IPS-20b (cell line): ENCODE measurements around the gene ATF7.
"Not testable (repeated sequence)": the region's sequence is repeated elsewhere in the genome, so short reads cannot be mapped to it uniquely, and the experiment has no call there.

Experiments used
- H3K27ac ChIP-seq: one replicate; pipeline ENCODE4 v1.5.1; 2013; ENCODE audit warnings: low read length
- H3K27me3 ChIP-seq: 2 replicates; pipeline ENCODE4 v1.6.1; 2013; ENCODE audit warnings: mild to moderate bottlenecking, low read length, inconsistent platforms; ENCODE audit not compliant: insufficient read depth
- H3K36me3 ChIP-seq: 2 replicates; pipeline ENCODE4 v1.6.1; 2013; ENCODE audit warnings: low read depth, mild to moderate bottlenecking, inconsistent platforms, low read length, moderate library complexity; ENCODE audit not compliant: insufficient read depth
- H3K4me1 ChIP-seq: 2 replicates; pipeline ENCODE4 v1.6.1; 2013; ENCODE audit warnings: mild to moderate bottlenecking, control low read depth, inconsistent platforms, low read length, moderate library complexity; ENCODE audit not compliant: insufficient read depth
- H3K4me3 ChIP-seq: 2 replicates; pipeline ENCODE4 v1.5.1; 2013; ENCODE audit warnings: mild to moderate bottlenecking, low read length, inconsistent platforms
- H3K9ac ChIP-seq: 2 replicates; pipeline ENCODE4 v1.6.1; 2013; ENCODE audit warnings: low read depth, mild to moderate bottlenecking, inconsistent platforms, low read length, moderate library complexity
- H3K9me3 ChIP-seq: 2 replicates; pipeline ENCODE4 v1.6.1; 2013; ENCODE audit warnings: mild to moderate bottlenecking, low read depth, low read length, inconsistent platforms; ENCODE audit not compliant: insufficient read depth

The ATF7 gene

GRCh38 chr12:53606688-53607087 lies 19.5 kb downstream of the ATF7 start:
- H3K4me1 ChIP-seq, H3K9ac ChIP-seq, H3K4me3 ChIP-seq, H3K27me3 ChIP-seq, H3K27ac ChIP-seq, H3K36me3 ChIP-seq, H3K9me3 ChIP-seq: not testable (repeated sequence)

- Histone ChIP-seq H3K4me1 (peaks cover 9% of the 10 kb centered on the region), H3K27me3 (no peaks in the 10 kb centered on the region), H3K9me3 (no peaks in the 10 kb centered on the region), H3K4me3 (no peak overlapping the region), H3K27ac (no peak overlapping the region), H3K36me3 (peaks cover 4% of the 10 kb centered on the region; the same call in 1 of the 2 replicates), H3K9ac (no peak overlapping the region)
These were observed 21.6 kb downstream of the ATF7 start for GRCh38 chr12:53604581-53604980.

GRCh38 chr12:53603804-53604203 lies 22.4 kb downstream of the ATF7 start:
- no peak overlapping the region for H3K27ac ChIP-seq

GRCh38 chr12:53603196-53603595 lies 23.0 kb downstream of the ATF7 start:
- H3K9ac ChIP-seq = peak overlapping the region; percentile 3; the same call in 1 of the 2 replicates
- H3K27ac ChIP-seq = no peak overlapping the region
- H3K4me3 ChIP-seq = no peak overlapping the region
- no peaks in the 10 kb centered on the region for H3K27me3 ChIP-seq
- H3K36me3 ChIP-seq = peaks cover 6% of the 10 kb centered on the region; the same call in 1 of the 2 replicates
- peaks cover 9% of the 10 kb centered on the region for H3K4me1 ChIP-seq
- H3K9me3 ChIP-seq = no peaks in the 10 kb centered on the region

More at GRCh38 chr12:53603804-53604203, 22.4 kb downstream of the ATF7 start:
- no peak overlapping the region for H3K9ac ChIP-seq
- H3K36me3 ChIP-seq = peaks cover 6% of the 10 kb centered on the region; the same call in 1 of the 2 replicates
- H3K4me1 ChIP-seq = peaks cover 9% of the 10 kb centered on the region
- H3K27me3 ChIP-seq = no peaks in the 10 kb centered on the region
- no peaks in the 10 kb centered on the region for H3K9me3 ChIP-seq
- H3K4me3 ChIP-seq = no peak overlapping the region

GRCh38 chr12:53602176-53602864 lies 23.9 kb downstream of the ATF7 start:
- Histone ChIP-seq H3K9me3 (no peaks in the 10 kb centered on the region), H3K9ac (no peak overlapping the region), H3K4me1 (peaks cover 9% of the 10 kb centered on the region), H3K27ac (no peak overlapping the region), H3K27me3 (no peaks in the 10 kb centered on the region), H3K36me3 (peaks cover 6% of the 10 kb centered on the region; the same call in 1 of the 2 replicates), H3K4me3 (no peak overlapping the region)

GRCh38 chr12:53601296-53601847 lies 24.8 kb downstream of the ATF7 start:
- Histone ChIP-seq H3K4me1 (peaks cover 9% of the 10 kb centered on the region), H3K36me3 (peaks cover 6% of the 10 kb centered on the region; the same call in 1 of the 2 replicates), H3K27ac (no peak overlapping the region), H3K9ac (no peak overlapping the region), H3K9me3 (no peaks in the 10 kb centered on the region), H3K27me3 (no peaks in the 10 kb centered on the region), H3K4me3 (no peak overlapping the region)

- Histone ChIP-seq H3K36me3 (peaks cover 6% of the 10 kb centered on the region; the same call in 1 of the 2 replicates), H3K9ac (no peak overlapping the region), H3K4me3 (no peak overlapping the region), H3K27me3 (no peaks in the 10 kb centered on the region), H3K27ac (no peak overlapping the region), H3K4me1 (peaks cover 9% of the 10 kb centered on the region), H3K9me3 (no peaks in the 10 kb centered on the region)
These were observed 25.5 kb downstream of the ATF7 start for GRCh38 chr12:53600490-53601295.

GRCh38 chr12:53599579-53599978 lies 26.6 kb downstream of the ATF7 start:
- Histone ChIP-seq H3K4me1 (peaks cover 9% of the 10 kb centered on the region), H3K36me3 (peaks cover 6% of the 10 kb centered on the region; the same call in 1 of the 2 replicates), H3K4me3 (no peak overlapping the region), H3K9me3 (no peaks in the 10 kb centered on the region), H3K27me3 (no peaks in the 10 kb centered on the region), H3K9ac (no peak overlapping the region), H3K27ac (no peak overlapping the region)

GRCh38 chr12:53598971-53599370 lies 27.2 kb downstream of the ATF7 start:
- not testable (repeated sequence) for H3K4me3 ChIP-seq, H3K4me1 ChIP-seq, H3K9me3 ChIP-seq, H3K27ac ChIP-seq, H3K9ac ChIP-seq, H3K27me3 ChIP-seq, H3K36me3 ChIP-seq

- no peak overlapping the region for H3K9ac ChIP-seq
- no peaks in the 10 kb centered on the region for H3K9me3 ChIP-seq
- H3K27me3 ChIP-seq = no peaks in the 10 kb centered on the region
- H3K27ac ChIP-seq = no peak overlapping the region
- peaks cover 6% of the 10 kb centered on the region; the same call in 1 of the 2 replicates for H3K36me3 ChIP-seq
- no peak overlapping the region for H3K4me3 ChIP-seq
- no peaks in the 10 kb centered on the region for H3K4me1 ChIP-seq
These were observed 29.2 kb downstream of the ATF7 start for GRCh38 chr12:53596920-53597363.

GRCh38 chr12:53594897-53595615 lies 31.1 kb downstream of the ATF7 start:
- Histone ChIP-seq H3K4me3 (no peak overlapping the region), H3K27ac (no peak overlapping the region), H3K4me1 (no peaks in the 10 kb centered on the region), H3K9ac (no peak overlapping the region), H3K36me3 (peaks cover 6% of the 10 kb centered on the region; the same call in 1 of the 2 replicates), H3K27me3 (no peaks in the 10 kb centered on the region), H3K9me3 (no peaks in the 10 kb centered on the region)
